ENCODE results near the gene SYTL4. TPM values are rescaled to one million over a fixed set of nuclear protein-coding genes. Genes with fewer than 3 reads are reported as not detected.

SYTL4 gene
- total and polyA plus RNA-seq, 2 experiments from 2014 or later = 0.28 TPM; not detected in 1

DNA sequence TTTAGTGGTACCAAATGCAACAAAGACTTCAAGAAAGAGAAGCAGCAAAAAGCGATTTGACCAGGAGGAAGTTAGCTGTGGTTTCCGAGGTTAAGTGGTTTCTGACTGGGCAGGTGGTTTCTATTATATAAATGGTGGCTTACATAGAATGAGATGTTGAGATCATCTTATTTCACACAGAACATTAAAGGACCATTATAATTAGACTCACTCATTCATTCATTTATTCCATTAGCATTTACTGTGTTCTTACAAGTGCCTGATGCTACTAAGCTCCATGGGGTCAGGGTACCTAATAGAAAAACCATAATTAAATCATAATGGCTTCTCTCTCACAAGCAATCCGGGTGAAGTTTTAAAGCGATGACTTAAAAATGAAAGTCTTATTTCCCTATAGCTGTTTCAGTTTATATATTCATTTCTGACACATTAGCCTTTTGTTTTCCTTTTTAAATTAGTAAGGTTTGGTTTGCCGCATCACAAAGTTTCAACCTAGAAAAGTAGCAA lies 105.9 kb downstream of the SYTL4 start:
- DNase-seq (ENCODE audit: low spot score) (no peak), ATAC-seq (no peak)
- Histone ChIP-seq H3K4me2 (no peak overlapping the region), H3K4me1 (ENCODE audit: insufficient read depth) (no peaks in the 10 kb centered on the region), H3K27me3 (ENCODE audit: insufficient read depth) (no peaks in the 10 kb centered on the region), H3K9me2 (ENCODE audit: insufficient read depth) (no peaks in the 10 kb centered on the region), H3K79me2 (replicated peaks; ENCODE audit: insufficient read depth) (no peaks in the 10 kb centered on the region), H3K4me3 (no peak overlapping the region), H3F3A (replicated peaks; ENCODE audit: low read depth) (no peaks in the 10 kb centered on the region), H3K36me3 (ENCODE audit: insufficient read depth) (no peaks in the 10 kb centered on the region; the same call in 1 of the 2 replicates), H4K20me1 (replicated peaks; ENCODE audit: insufficient read depth) (no peaks in the 10 kb centered on the region; the same call in 1 of the 2 replicates), H2AFZ (no peak overlapping the region), H3K27ac (ENCODE audit: low read depth) (no peak overlapping the region)
- H3K27ac Mint-ChIP-seq = no peak overlapping the region
- no peaks in the 10 kb centered on the region for H3K9me3 Mint-ChIP-seq
- H3K4me3 Mint-ChIP-seq = no peak overlapping the region
- H3K4me1 Mint-ChIP-seq = no peaks in the 10 kb centered on the region
- H3K27me3 Mint-ChIP-seq (ENCODE audit: insufficient read depth, low read depth, poor library complexity) = no peaks in the 10 kb centered on the region
- H3K36me3 Mint-ChIP-seq (ENCODE audit: low read depth) = peaks cover 28% of the 10 kb centered on the region
- TF ChIP-seq ZNF462 (CRISPR knock-in tag; IDR thresholded peaks at IDR 0.05) (no peak), JUNB (IDR thresholded peaks at IDR 0.05; ENCODE audit: unreplicated experiment) (no peak), NANOG (IDR thresholded peaks at IDR 0.05; ENCODE audit: borderline replicate concordance) (no peak), ZNF114 (CRISPR knock-in tag; IDR thresholded peaks at IDR 0.05) (no peak), CREB1 (CRISPR knock-in tag; IDR thresholded peaks at IDR 0.05; ENCODE audit: low read depth) (no peak), EZH2 (IDR thresholded peaks at IDR 0.05; ENCODE audit: low read depth, unreplicated experiment) (no peak), ZNF331 (CRISPR knock-in tag; IDR thresholded peaks at IDR 0.05; ENCODE audit: low read depth) (no peak)
- TF ChIP-seq, protein P1, sequence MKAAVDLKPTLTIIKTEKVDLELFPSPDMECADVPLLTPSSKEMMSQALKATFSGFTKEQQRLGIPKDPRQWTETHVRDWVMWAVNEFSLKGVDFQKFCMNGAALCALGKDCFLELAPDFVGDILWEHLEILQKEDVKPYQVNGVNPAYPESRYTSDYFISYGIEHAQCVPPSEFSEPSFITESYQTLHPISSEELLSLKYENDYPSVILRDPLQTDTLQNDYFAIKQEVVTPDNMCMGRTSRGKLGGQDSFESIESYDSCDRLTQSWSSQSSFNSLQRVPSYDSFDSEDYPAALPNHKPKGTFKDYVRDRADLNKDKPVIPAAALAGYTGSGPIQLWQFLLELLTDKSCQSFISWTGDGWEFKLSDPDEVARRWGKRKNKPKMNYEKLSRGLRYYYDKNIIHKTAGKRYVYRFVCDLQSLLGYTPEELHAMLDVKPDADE (IDR thresholded peaks at IDR 0.05) = no peak
- TF ChIP-seq, protein P2, sequence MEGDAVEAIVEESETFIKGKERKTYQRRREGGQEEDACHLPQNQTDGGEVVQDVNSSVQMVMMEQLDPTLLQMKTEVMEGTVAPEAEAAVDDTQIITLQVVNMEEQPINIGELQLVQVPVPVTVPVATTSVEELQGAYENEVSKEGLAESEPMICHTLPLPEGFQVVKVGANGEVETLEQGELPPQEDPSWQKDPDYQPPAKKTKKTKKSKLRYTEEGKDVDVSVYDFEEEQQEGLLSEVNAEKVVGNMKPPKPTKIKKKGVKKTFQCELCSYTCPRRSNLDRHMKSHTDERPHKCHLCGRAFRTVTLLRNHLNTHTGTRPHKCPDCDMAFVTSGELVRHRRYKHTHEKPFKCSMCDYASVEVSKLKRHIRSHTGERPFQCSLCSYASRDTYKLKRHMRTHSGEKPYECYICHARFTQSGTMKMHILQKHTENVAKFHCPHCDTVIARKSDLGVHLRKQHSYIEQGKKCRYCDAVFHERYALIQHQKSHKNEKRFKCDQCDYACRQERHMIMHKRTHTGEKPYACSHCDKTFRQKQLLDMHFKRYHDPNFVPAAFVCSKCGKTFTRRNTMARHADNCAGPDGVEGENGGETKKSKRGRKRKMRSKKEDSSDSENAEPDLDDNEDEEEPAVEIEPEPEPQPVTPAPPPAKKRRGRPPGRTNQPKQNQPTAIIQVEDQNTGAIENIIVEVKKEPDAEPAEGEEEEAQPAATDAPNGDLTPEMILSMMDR (conservative IDR thresholded peaks at IDR 0.05; ENCODE audit: low read depth in 2 of 2) = no peak
- TF ChIP-seq, protein P3, sequence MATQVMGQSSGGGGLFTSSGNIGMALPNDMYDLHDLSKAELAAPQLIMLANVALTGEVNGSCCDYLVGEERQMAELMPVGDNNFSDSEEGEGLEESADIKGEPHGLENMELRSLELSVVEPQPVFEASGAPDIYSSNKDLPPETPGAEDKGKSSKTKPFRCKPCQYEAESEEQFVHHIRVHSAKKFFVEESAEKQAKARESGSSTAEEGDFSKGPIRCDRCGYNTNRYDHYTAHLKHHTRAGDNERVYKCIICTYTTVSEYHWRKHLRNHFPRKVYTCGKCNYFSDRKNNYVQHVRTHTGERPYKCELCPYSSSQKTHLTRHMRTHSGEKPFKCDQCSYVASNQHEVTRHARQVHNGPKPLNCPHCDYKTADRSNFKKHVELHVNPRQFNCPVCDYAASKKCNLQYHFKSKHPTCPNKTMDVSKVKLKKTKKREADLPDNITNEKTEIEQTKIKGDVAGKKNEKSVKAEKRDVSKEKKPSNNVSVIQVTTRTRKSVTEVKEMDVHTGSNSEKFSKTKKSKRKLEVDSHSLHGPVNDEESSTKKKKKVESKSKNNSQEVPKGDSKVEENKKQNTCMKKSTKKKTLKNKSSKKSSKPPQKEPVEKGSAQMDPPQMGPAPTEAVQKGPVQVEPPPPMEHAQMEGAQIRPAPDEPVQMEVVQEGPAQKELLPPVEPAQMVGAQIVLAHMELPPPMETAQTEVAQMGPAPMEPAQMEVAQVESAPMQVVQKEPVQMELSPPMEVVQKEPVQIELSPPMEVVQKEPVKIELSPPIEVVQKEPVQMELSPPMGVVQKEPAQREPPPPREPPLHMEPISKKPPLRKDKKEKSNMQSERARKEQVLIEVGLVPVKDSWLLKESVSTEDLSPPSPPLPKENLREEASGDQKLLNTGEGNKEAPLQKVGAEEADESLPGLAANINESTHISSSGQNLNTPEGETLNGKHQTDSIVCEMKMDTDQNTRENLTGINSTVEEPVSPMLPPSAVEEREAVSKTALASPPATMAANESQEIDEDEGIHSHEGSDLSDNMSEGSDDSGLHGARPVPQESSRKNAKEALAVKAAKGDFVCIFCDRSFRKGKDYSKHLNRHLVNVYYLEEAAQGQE (IDR thresholded peaks at IDR 0.05; ENCODE audit: unreplicated experiment) = no peak
